Superior temporal gyrus (tissue), 1 donor: Measurements from ENCODE around the gene RPL19.

Source experiments
- DNase-seq: peaks from one replicate; pipeline ENCODE4 v3.0.0-alpha.2; 2016; ENCODE audit errors: extremely low spot score

RPL19 gene

DNA sequence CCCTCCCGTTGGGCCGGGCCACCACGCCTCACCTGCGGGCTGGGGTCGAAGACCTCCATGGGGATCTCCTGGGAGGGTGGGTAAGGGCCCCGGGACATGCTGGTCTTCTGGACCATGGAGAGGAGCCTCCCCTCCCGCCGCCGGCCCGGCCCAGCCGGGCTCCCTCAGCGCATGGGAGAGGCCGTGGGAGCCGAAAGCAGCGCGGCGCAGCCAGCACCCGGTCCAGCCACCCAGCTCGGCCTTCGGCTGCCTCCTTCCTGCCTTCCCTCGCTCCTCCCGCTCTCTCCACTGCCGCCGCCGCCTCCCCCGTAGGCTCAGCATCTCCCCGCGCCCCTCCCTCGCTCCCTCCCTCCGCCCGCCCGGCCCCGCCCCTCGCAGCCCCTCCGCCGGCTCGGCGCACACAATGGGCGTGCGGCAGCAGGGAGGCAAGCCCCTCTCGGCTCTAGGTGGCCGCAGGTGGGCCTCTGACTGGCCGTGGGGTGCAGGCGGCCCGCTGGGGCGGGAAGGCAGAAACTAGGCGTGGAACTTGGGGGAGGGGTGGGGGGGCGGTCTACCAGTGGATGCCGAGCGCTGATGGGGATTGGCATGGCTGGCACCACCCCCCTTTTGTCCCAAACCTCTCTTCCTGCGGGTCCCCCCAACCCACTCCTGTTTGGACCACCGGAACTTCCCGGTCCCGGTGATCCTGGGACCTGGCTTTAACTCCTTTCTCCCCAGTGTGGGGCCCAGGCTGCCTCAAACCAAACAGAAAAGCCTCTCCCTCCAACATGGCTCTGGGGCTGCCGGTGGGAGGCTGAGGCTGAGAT is 2.5 kb upstream of the RPL19 start, which contains the start of gene CACNB1:
Gene CACNB1, minus strand, starts transcription at position 290 of the 806 bp plus-strand sequence. Its CDS starts 174 bp downstream, at position 116.
- DNase-seq, result peak; percentile 55

DNA sequence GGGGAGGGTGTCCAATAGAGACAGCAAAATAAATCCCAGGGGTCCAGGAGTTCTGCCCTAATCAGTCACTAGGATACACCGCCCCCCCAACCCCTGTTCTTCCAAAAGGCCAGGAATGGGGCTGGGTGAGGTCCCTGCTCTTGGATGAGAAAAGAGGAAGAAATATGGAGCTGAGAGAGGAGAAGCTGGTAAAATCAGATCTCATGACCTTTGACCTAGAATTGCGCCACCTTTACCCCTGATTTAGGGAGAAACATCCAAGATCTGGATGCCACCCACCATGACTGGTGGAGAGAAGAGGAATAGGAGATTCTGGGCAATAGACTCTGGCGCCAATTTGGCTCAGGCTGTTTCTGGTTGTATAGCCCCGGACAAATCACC is 1.9 kb upstream of the RPL19 start:
- no peak for DNase-seq

DNA sequence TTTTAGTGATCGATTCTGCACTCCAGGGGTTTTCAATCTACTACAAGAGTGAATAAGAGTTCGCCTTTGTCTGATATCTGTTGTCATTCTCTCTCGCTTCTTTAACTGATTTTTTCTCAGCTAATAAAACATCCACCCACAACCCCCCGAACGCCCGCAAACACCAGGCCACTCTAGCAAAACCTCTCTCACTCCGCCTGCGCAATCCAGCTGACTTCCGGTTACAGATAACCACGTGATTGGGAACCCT is 338 bp upstream of the RPL19 start:
- no peak for DNase-seq

DNA sequence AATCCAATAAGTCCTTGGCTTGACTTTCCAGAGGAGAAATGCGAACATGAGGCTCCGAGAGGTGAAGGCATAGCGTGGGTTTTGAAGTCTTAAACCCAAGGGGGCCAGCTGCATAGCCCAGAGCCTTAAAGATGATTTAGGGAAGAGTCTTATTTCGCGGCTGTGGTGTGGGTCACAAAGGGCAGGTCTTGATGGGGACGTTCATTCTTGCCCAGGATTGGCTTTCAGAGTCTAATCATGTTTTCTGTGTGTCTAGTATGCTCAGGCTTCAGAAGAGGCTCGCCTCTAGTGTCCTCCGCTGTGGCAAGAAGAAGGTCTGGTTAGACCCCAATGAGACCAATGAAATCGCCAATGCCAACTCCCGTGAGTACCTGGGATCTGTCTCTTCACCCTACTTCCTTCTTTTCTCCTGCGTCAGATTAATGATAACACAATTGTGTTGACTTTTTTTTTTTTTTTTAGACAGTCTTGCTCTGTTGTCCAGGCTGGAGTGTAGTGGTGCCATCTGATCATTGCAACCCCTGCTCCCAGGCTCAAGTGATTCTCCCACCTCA is 951 bp downstream of the RPL19 start:
- no peak for DNase-seq

DNA sequence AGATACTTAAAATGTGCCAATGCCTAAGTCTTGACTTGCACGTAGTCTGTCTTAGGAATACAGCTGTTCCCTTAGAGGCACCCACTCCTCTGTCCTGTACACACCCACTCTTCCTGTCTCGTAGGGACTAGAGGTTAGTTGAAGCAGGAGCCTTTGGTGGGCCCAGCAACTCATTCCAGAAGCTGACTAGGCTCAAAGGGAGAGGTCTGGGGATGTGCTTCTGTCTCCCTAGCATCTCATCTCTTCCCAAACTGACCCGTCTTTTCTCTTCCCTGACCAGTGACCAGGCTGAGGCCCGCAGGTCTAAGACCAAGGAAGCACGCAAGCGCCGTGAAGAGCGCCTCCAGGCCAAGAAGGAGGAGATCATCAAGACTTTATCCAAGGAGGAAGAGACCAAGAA is 4.2 kb downstream of the RPL19 start:
- DNase-seq, result no peak

DNA sequence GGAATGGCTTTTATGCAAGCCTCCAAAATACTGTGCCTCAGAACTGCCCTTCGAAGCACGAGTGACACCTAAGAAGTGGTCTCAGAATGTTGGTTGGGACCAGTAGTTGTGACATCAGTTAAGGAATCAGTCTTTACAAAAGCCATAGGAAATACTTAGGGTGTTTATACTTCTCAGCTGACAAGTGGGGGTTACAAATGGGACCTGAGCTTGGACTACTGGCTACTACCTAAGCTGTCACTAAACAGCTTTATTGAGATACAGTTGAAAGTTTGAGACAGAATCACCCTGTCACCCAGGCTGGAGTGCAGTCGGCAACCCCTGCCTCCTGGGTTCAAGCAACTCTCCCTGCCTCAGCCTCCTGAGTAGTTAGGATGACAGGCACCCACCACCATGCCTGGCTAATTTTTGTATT is 5.0 kb downstream of the RPL19 start:
- no peak for DNase-seq

DNA sequence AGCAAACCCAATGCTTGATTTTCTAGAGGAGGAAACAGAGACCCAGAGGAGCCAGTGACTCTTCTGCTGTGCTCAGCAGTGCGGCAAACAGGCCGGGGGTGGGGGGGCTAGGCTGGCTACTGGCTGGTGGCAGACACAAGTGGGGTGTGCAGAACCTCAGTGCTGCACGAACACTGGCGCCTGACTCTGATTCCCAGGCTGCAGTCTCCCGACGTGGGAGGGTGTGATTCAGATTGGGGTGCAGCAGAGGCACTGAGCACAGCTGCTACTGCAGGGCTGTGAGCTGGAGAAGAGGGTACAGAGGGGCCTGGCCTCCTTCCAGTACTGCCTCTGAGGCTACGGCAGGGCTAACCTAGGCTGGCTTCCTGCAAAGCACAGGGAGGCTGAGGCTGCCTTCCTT is 8.1 kb downstream of the RPL19 start:
- DNase-seq, result peak; percentile 58

DNA sequence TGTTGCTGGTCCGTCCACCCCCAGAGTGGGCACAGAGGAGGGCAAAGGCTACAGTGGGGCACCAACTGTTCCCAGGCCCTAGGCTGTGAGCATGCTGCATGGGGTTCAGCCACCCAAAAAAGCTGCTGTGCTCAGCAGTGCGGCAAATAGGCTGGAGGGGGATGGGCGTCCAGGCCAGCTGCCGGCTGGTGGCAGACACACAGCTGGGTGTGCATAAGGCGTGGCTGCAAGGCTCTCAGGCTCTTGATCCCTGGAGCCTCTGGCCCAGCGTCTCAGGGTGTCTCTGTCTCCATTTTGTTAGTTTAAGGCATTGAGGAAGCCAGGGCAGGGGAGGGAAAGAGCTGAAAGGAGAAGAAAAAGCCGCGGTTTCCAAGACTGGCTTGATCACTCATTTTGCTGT is 8.8 kb downstream of the RPL19 start:
- no peak for DNase-seq

DNA sequence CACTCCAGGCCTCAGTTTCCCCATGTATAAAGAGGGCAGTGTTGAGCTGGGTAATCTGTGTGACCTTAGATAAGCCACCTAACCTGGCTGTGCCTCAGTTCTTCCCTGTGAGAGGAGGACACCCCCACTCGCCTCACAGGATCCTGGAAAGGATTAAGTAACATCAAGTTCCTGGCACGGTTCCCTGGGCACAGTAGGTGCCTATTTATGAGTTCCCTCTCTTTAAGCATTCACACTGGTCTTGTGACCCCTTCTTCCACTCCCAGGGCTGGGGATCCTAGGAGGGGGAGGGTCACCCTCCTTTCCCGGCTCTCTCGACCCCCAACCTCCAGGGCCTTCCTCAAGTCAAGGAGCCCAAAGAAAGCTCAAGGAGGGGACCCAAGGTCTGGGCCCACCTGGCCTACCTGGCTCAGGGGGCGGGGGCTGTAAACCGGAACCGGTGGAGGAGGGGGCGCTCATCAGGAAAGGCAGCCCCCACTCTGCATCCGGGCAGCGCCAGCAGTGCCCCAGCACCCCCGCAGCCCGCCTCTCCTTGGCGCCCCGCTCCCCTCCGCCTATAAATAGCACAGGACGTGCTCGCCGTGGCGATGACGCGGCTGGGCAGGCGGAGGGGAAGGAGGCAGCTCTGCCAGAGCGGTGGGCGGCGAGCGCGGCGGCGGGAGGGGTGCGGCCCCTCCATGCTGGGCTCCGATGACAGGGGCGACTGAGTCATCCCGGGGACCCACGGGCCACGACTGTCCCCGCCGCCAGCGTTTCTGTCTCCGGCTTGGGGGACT is 9.4 kb downstream of the RPL19 start:
- peak; percentile 65 for DNase-seq

DNA sequence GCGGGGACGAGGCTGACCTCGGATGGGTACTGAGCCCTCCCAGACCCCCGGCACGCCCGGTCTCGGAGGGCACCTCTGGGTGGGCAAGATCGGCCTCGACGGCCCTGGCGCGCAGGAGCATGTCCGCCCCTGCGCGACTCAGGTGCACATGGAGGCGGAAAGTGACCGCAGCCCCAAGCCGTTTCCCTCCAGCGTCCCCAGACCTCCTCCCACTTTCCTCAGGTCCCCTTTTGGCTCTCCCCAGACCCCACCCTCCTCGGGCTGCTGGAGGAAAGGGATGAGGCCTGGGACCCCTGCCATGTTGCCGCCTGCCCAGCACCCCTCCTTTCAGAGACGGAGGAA is 10.0 kb downstream of the RPL19 start:
- DNase-seq, result no peak

DNA sequence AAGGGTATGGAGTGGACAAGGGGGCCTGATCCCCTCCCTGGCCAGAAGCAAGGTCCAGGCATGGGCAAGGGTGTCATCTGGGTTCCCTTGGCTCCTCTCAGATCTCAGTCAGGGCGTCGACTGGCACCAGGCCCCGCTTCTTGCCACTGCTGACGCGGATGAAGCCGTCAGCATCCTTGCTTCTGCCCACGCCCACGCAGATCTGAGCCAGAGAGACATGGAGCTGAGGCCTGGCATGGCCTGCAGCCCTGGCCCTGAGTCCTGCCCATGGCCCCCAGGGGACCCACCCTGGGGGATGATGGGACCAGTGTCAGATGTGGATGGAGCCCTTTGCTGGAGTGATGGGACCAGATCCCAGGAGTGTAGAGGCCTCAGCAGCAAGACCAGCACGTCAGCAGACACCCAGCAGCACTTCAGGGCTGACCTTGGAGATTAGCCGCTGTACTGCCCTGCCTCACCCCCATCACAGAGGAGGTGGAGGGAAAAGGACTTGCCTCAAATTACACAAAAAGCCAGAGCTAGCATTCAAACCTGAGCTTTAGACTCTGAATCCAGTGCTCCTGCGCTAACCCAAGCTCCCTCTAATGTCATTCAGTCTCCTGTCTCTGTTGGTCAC is 12.2 kb downstream of the RPL19 start:
- DNase-seq, result no peak

DNA sequence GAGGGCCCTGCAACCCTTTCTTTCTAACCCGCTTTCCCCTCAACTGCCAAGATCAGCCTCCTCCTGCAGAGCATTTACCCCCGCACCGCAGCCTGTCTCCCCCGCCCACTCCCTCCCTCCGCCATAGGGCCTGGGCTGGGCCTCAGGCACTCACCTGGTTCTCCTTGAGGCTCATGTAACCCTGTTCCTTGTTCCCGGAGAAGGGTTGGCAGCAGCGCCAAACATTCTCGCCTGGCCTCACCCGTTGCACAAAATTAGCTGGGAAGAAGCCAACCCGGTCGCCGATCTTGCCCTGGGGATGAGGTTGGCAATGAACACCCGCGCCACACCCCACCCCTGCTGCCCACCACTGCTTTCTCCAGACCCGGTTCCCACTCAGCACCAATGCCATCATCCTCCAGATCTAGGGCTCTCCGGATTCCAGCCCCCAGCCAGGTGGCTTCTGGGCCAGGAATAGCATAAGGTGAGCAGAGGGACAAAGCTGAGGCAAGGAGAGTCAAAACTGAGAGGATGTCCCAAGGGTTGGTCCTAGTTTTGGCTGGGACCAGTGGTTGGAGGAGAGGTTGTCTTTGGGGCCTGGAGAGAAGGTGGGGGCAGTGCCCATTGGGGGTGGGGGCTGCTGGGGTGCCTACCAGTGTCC is 12.9 kb downstream of the RPL19 start:
- no peak for DNase-seq

DNA sequence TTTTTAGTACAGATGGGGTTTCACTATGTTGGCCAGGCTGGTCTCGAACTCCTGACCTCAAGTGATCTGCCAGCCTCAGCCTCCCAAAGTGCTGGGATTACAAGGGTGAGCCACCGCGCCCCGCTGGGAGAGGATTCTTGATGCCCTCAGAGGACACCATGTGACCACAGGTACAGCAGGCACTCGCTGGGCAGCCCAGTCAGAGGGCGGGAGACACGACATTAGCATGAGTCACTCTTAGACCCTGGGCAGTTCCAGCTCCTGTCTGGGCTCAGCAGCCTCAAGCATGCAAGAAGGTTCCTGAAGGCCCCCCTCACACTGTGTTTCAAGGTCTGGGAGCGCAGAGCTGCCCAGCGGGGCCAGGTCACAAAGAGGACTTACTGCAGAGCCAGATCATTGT is 13.8 kb downstream of the RPL19 start:
- no peak for DNase-seq

DNA sequence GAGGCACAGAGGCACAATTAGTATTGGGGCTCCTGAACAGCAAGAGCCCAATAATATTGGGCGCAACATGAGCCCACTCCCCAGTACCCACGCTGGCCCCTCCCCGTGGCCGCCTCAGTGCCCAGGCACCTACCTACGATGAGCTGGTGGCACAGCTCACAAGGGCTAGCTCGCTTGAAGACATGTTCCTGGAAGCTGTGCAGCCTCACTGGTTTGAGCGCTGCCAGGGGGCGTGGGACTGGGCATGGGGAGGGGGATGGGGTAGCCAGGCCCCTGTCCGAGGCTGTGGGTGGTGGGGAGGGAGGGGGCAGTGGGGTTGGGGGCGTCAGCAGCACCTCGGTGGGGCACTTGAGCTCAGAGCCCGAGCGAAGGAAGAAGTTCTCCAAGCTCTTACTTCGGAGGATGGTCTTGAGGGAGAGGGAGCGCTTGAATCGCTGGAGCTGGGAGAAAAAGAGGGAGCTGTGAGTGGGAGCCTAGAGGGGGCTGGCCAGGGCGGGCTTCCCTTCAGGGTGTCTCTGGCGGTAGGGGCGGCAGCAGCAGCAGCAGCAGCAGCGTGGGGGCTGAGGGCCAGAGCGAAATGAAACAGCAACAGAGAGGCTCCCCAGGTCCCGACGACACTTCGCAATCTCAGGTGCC is 17.8 kb downstream of the RPL19 start:
- DNase-seq, result no peak

DNA sequence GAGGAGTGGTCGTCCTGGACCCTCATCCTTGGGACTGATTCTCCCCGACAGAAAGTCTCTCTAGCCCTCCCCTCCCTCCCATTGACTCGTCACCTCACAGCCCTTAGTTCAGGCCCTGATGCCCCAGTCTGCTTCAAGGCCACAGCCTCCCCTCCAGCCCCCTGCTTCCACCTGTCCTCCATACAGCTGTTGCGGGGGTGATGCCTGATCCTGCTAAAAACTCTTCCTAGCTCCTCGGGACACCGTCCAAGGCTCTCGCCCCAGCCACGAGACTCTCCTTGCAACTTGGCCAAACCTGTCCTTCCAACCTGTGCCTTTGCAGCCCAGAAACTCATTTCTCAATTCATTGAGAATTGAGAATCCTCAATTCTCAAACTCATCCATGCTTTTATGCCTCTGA is 18.8 kb downstream of the RPL19 start:
- DNase-seq, result no peak

DNA sequence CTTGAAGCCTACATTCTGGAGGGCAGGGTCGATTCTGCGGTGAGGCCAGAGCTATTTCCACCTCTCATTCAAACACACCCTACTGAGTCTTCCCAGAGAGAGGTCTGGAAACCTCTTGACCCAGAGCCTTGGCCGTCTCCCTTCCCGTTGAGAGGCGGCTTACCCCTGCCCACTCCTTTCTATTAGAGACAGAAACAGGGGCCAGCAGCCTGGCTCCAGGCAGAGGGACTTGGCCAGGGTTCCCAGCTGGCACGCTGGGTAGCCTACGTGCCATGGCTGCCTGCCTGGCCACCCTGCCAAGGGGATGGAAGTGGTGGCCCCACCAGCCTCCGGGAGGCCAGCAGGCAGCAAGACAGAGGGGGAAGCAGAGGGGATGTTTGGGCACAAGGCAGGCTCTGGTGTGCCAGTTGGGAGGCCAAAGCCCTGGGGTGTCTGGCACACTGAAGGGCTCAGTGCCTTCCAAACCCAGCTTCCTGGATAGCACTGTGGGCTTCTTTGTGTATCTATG is 19.6 kb downstream of the RPL19 start:
- DNase-seq, result no peak

DNA sequence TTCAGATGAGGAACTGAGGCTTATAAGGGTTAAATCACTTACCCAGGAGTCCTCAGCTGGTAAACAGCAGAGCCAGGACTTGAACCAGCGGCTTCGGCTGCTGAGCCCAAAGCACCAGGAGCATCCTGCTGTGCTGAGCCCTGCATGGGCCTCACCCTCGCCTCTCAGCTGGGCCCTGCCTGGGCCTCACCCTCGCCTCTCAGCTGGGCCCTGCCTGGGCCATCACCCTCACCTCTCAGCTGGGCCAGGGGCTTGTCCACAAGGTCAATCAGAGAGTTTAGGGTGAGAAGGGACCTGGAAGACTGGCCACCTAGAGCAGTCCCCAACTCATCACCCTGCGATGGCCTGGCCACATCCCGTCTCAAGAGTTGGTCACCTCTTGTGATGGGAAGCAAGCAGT is 21.5 kb downstream of the RPL19 start:
- DNase-seq, result no peak

DNA sequence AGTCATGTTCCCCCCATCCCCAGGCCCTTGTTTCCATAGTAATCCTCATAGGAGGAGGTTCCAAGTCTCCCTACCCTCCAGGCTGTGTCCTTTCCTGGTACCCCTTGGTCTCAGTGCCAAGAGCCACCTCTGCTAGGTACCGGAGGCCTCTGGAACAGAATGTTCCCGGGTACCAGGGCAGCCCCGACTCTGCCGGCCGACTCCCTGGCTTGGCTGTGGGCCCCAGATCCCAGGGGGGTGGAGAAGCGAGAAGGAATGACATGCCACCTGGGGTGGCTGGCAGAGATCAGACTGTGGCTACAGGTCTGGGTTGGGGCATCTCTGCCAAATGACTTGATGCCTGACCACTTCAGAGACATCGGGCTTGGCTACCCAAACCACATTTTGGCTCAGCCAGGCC is 22.1 kb downstream of the RPL19 start:
- no peak for DNase-seq

DNA sequence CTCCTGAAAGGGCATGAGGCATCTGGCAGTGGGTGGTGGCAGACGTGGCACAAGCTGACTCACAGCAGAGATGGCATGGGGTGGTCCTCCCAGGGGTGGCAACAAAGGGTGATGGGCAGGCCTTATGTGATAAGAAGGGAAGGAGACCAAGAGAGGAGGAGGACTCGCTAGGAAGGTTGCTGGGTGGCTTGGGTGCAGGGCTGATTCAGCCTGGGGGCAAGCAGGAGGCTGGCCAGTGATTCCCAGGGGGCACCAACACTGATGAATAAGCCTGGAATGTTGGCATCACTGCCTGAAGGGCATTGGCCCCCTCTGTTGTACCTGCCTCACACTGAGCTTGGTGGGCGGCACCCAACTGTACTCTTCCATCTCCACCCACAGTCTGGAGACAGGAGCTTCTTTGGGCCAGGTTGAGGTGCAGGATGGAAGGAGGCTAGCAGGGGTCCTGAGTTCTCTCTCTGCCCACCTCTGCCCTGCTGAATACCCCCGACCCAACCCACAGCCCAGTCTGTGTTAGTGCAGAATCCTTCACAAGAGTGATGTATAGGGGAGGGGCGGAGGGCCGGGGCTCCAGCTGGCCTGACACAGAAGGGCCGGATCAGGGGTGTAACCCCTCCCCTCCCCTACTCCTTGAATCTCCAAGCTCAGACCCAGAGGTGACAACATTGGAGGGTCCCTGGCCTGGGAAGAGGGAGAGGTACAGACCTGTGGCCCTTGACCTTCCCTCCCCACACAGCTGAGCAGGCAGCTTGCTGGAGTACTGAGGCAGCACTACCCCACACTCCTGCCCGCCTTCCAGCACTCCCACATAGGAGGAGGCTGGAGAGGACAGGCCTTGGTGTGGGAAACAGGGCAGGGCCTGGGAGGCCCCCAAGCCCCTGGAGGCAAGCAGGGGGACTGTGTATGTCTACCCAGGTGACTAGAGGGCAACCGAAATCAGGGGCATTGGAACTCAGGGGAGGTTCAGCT is 23.1 kb downstream of the RPL19 start:
- no peak for DNase-seq
